Kidney epithelial cell (primary cell): ENCODE measurements around the gene MKRN1. TPM values are rescaled to one million over a fixed set of nuclear protein-coding genes. Genes with fewer than 3 reads are reported as not detected.
"Not testable (repeated sequence)": the region's sequence is repeated elsewhere in the genome, so short reads cannot be mapped to it uniquely, and the experiment has no call there.

ENCODE experiments used
- DNase-seq: peaks from one replicate; pipeline ENCODE4 v3.0.0-alpha.2; 2010; ENCODE audit warnings: low read depth
- H3K27me3 ChIP-seq: 2 replicates; pipeline ENCODE4 v1.6.0; 2011; ENCODE audit warnings: low read length; ENCODE audit not compliant: control insufficient read depth, insufficient read depth
- H3K36me3 ChIP-seq: 2 replicates; pipeline ENCODE4 v1.5.1; 2011; ENCODE audit warnings: low read length; ENCODE audit not compliant: control insufficient read depth, insufficient read depth
- H3K4me3 ChIP-seq: 2 replicates; pipeline ENCODE4 v1.5.1; 2011; ENCODE audit warnings: low read depth, mild to moderate bottlenecking, control low read depth, low read length
- CTCF ChIP-seq: IDR thresholded peaks from 2 replicates; pipeline ENCODE4 v1.5.1; 2011; ENCODE audit warnings: mild to moderate bottlenecking, moderate library complexity, low read length, control low read depth, inconsistent platforms; ENCODE audit not compliant: insufficient read depth, poor library complexity, severe bottlenecking
- total RNA-seq: library from RNA; depleted of rRNA; stranded (reverse); fragments of >200 nt; gene quantifications from 2 replicates; pipeline ENCODE4 v1.2.3, GENCODE V29; 2015

Gene MKRN1
- total RNA-seq, 1 donor from 2014 or later: 58.3 TPM

GRCh38 chr7:140456551-140457051 is 22.7 kb downstream of the MKRN1 start:
- no peak overlapping the region for H3K4me3 ChIP-seq
- no peaks in the 10 kb centered on the region for H3K36me3 ChIP-seq
- no peak for DNase-seq
- no peak for TF ChIP-seq CTCF
- H3K27me3 ChIP-seq: no peaks in the 10 kb centered on the region

GRCh38 chr7:140455743-140456142 is 23.6 kb downstream of the MKRN1 start:
- Histone ChIP-seq H3K27me3 (no peaks in the 10 kb centered on the region), H3K4me3 (no peak overlapping the region), H3K36me3 (no peaks in the 10 kb centered on the region)
- no peak for DNase-seq
- TF ChIP-seq CTCF: no peak

DNA sequence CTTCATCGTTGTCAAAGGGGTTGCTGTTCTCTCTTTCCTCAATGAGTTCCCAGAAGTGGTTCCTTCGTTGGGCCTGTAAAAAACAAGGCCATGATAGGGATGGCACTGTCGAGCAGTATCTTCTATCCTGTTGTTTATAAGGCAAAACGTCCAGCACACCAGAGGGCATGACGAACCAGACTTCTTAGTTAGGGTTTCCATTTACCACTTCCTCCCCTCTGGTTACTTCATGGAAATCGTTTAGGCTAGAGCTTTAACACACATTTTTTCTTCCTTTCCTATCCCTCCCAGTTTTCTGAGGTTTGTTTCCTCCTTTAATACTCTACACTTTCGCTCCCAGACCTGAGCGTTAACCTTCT is 24.7 kb downstream of the MKRN1 start:
- TF ChIP-seq CTCF: no peak
- DNase-seq: no peak
- no peaks in the 10 kb centered on the region for H3K27me3 ChIP-seq
- H3K4me3 ChIP-seq: no peak overlapping the region
- no peaks in the 10 kb centered on the region for H3K36me3 ChIP-seq

DNA sequence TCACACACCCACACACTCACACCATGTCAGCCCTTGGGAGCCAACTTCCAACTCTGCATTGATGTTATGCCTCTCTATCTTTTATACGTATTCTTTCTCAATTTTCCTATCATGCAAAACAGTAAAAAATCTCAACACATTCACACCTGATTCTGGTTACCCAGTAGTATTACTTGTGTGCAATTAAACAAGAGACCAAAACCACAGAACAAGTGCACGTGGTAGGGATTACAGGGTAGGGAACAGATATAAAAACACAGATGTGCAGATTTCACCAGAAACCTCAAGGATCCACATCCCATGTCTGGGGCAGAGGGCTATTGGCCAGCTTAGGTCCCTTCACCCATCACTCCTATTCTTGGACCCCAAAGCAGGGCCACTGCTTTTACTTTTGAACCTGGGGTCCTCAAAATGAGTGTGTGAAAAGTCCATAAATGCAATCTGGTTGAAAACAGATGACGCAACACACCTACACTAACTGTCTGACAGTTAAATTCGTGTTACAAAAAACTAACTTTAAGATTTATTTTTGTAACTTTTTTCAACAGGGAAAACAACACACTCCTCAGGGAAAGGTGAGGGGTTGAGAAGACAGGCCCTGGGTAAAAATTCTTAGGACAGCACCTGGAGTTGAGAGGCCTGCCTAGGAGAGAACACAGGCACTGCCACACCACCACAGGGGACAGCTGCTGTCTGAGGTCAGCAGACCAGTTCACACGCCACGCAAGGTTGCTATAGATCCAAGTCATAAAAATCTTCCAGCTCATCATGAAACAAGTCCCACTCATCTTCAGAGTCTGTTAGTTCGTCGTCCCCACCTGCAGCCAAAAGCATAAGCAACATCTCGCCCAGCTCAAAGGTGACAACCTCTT is 25.3 kb downstream of the MKRN1 start:
- not testable (repeated sequence) for H3K36me3 ChIP-seq, H3K4me3 ChIP-seq, H3K27me3 ChIP-seq, DNase-seq

GRCh38 chr7:140453273-140453672 is 26.0 kb downstream of the MKRN1 start:
- Histone ChIP-seq H3K27me3 (no peaks in the 10 kb centered on the region), H3K4me3 (no peak overlapping the region), H3K36me3 (no peaks in the 10 kb centered on the region)
- TF ChIP-seq CTCF: no peak
- DNase-seq: no peak

- no peak overlapping the region for H3K4me3 ChIP-seq
- no peak for TF ChIP-seq CTCF
- H3K36me3 ChIP-seq: no peaks in the 10 kb centered on the region
- no peaks in the 10 kb centered on the region for H3K27me3 ChIP-seq
- no peak for DNase-seq
These were observed 27.6 kb downstream of the MKRN1 start for GRCh38 chr7:140451716-140452115.
